Neuron (in vitro differentiated cells): ENCODE data around the gene SETD3.

Source experiments
- H2AFZ ChIP-seq: one replicate; pipeline ENCODE4 v1.6.1; 2013; ENCODE audit warnings: low read depth, mild to moderate bottlenecking, inconsistent platforms, low read length, moderate library complexity
- H3K27me3 ChIP-seq: one replicate; pipeline ENCODE4 v1.6.1; 2013; ENCODE audit warnings: low read length; ENCODE audit not compliant: insufficient read depth
- H3K36me3 ChIP-seq: one replicate; pipeline ENCODE4 v1.6.1; 2013; ENCODE audit warnings: low read length; ENCODE audit not compliant: insufficient read depth
- H3K4me1 ChIP-seq: one replicate; pipeline ENCODE4 v1.6.1; 2013; ENCODE audit warnings: low read length; ENCODE audit not compliant: insufficient read depth
- H3K4me3 ChIP-seq: 2 replicates; pipeline ENCODE4 v1.5.1; 2013; ENCODE audit warnings: mild to moderate bottlenecking, low read length, moderate library complexity
- H3K9me3 ChIP-seq: one replicate; pipeline ENCODE4 v1.6.1; 2013; ENCODE audit warnings: low read length

The SETD3 gene

GRCh38 chr14:99413172-99413571 lies 67.5 kb downstream of the SETD3 start:
- Histone ChIP-seq H3K27me3 (no peaks in the 10 kb centered on the region), H3K4me1 (peaks cover 24% of the 10 kb centered on the region), H2AFZ (no peak overlapping the region), H3K36me3 (peaks cover 4% of the 10 kb centered on the region), H3K9me3 (no peaks in the 10 kb centered on the region), H3K4me3 (no peak overlapping the region)

- H2AFZ ChIP-seq, result no peak overlapping the region
- H3K27me3 ChIP-seq, result no peaks in the 10 kb centered on the region
- peaks cover 7% of the 10 kb centered on the region for H3K36me3 ChIP-seq
- H3K9me3 ChIP-seq, result no peaks in the 10 kb centered on the region
- H3K4me3 ChIP-seq, result no peak overlapping the region
- H3K4me1 ChIP-seq, result peaks cover 24% of the 10 kb centered on the region
Observed at GRCh38 chr14:99412117-99413061, 68.3 kb downstream of the SETD3 start.

- H3K4me3 ChIP-seq, result no peak overlapping the region
- peaks cover 24% of the 10 kb centered on the region for H3K4me1 ChIP-seq
- H3K27me3 ChIP-seq, result no peaks in the 10 kb centered on the region
- no peaks in the 10 kb centered on the region for H3K9me3 ChIP-seq
- peaks cover 22% of the 10 kb centered on the region for H3K36me3 ChIP-seq
- H2AFZ ChIP-seq, result no peak overlapping the region
Observed at GRCh38 chr14:99410019-99410418, 70.6 kb downstream of the SETD3 start.

- Histone ChIP-seq H3K4me3 (no peak overlapping the region), H3K27me3 (no peaks in the 10 kb centered on the region), H3K4me1 (peaks cover 22% of the 10 kb centered on the region), H3K9me3 (no peaks in the 10 kb centered on the region), H2AFZ (no peak overlapping the region), H3K36me3 (peaks cover 29% of the 10 kb centered on the region)
Observed at GRCh38 chr14:99408971-99409289, 71.7 kb downstream of the SETD3 start.

GRCh38 chr14:99408286-99408970 lies 72.2 kb downstream of the SETD3 start:
- H3K9me3 ChIP-seq, result no peaks in the 10 kb centered on the region
- H2AFZ ChIP-seq, result no peak overlapping the region
- H3K4me3 ChIP-seq, result no peak overlapping the region
- peaks cover 17% of the 10 kb centered on the region for H3K4me1 ChIP-seq
- no peaks in the 10 kb centered on the region for H3K27me3 ChIP-seq
- peaks cover 29% of the 10 kb centered on the region for H3K36me3 ChIP-seq

GRCh38 chr14:99407416-99407815 lies 73.2 kb downstream of the SETD3 start:
- Histone ChIP-seq H3K27me3 (no peaks in the 10 kb centered on the region), H2AFZ (no peak overlapping the region), H3K4me3 (no peak overlapping the region), H3K36me3 (peaks cover 37% of the 10 kb centered on the region), H3K9me3 (no peaks in the 10 kb centered on the region), H3K4me1 (peaks cover 7% of the 10 kb centered on the region)

GRCh38 chr14:99402950-99403349 lies 77.7 kb downstream of the SETD3 start:
- Histone ChIP-seq H3K9me3 (peaks cover 4% of the 10 kb centered on the region), H2AFZ (no peak overlapping the region), H3K4me1 (no peaks in the 10 kb centered on the region), H3K36me3 (peaks cover 54% of the 10 kb centered on the region), H3K27me3 (no peaks in the 10 kb centered on the region), H3K4me3 (no peak overlapping the region)

- Histone ChIP-seq H3K36me3 (peaks cover 56% of the 10 kb centered on the region), H3K9me3 (peaks cover 4% of the 10 kb centered on the region), H3K27me3 (no peaks in the 10 kb centered on the region), H2AFZ (no peak overlapping the region), H3K4me3 (no peak overlapping the region), H3K4me1 (no peaks in the 10 kb centered on the region)
Observed at GRCh38 chr14:99402285-99402648, 78.4 kb downstream of the SETD3 start.

- H3K4me3 ChIP-seq, result no peak overlapping the region
- H2AFZ ChIP-seq, result no peak overlapping the region
- H3K36me3 ChIP-seq, result peaks cover 61% of the 10 kb centered on the region
- H3K4me1 ChIP-seq, result no peaks in the 10 kb centered on the region
- H3K9me3 ChIP-seq, result peaks cover 4% of the 10 kb centered on the region
- no peaks in the 10 kb centered on the region for H3K27me3 ChIP-seq
Observed at GRCh38 chr14:99401621-99402284, 78.9 kb downstream of the SETD3 start.

- Histone ChIP-seq H2AFZ (no peak overlapping the region), H3K36me3 (peaks cover 56% of the 10 kb centered on the region), H3K27me3 (no peaks in the 10 kb centered on the region), H3K9me3 (peaks cover 4% of the 10 kb centered on the region), H3K4me1 (no peaks in the 10 kb centered on the region), H3K4me3 (no peak overlapping the region)
Observed at GRCh38 chr14:99401211-99401610, 79.4 kb downstream of the SETD3 start.

- peaks cover 34% of the 10 kb centered on the region for H3K36me3 ChIP-seq
- no peaks in the 10 kb centered on the region for H3K27me3 ChIP-seq
- no peak overlapping the region for H2AFZ ChIP-seq
- no peaks in the 10 kb centered on the region for H3K4me1 ChIP-seq
- no peak overlapping the region for H3K4me3 ChIP-seq
- peaks cover 4% of the 10 kb centered on the region for H3K9me3 ChIP-seq
Observed at GRCh38 chr14:99397698-99398097, 83.0 kb downstream of the SETD3 start.

GRCh38 chr14:99395909-99396530 lies 84.6 kb downstream of the SETD3 start:
- H3K36me3 ChIP-seq, result peaks cover 32% of the 10 kb centered on the region
- no peaks in the 10 kb centered on the region for H3K4me1 ChIP-seq
- H3K4me3 ChIP-seq, result no peak overlapping the region
- H3K9me3 ChIP-seq, result peaks cover 4% of the 10 kb centered on the region
- no peaks in the 10 kb centered on the region for H3K27me3 ChIP-seq
- H2AFZ ChIP-seq, result no peak overlapping the region
